GM21447 (cell line): ENCODE results near the gene NSMF.
"Not testable (repeated sequence)": the region's sequence is repeated elsewhere in the genome, so short reads cannot be mapped to it uniquely, and the experiment has no call there.

Experiments
- ATAC-seq: cut with Tn5 transposase; IDR thresholded peaks from one replicate; pipeline ENCODE4 v1.9.1; 2021; ENCODE audit not compliant: unreplicated experiment

The NSMF gene

GRCh38 chr9:137459601-137460362 is 648 bp upstream of the NSMF start:
- ATAC-seq = no peak

DNA sequence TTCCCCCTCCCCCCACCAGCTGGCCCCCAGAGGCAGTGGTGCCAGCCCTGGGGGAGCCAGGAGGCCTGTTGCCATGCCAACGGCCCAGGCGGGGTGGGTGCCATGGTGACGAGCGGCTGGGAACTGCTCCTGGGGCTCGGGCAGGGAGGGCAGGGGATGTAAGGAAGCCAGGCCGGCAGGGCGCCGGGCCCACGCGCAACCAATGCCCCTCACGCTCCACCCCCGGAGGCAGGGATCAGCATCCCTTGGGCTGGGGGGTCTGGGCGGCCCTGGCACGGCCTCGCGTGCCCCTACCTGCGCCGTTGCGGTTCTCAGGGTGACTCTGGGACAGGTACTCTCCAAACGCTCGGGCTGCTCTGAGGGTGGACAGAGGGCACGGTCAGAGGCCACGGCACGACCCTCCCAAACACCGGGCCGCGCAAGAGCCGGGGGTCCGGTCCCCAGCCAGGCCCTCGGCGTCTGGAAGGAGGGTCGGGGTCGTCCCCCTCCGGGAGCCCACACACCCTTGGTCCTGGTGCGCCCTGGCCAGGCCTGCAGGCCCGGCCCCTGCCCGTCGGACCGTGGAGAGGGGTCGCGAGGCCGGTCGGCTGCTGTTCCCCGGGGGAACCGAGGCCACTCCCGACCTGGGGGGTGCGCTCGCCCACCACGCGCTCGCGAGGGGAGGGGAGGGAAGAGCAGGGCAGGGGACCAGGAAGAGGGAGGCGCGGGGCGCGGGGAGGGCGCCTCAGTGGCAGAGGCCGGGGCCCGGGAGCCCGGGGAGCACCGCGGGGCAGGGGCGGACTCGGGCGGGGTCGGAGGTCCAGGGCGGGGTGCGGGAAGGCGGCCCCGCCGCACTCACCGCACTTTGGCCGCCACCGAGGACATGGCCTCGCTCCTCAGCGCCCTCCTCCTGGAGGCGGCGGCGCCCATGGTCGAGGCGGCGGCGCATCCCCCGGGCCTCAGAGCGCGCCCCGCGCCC is 661 bp downstream of the NSMF start:
- ATAC-seq = no peak

- no peak for ATAC-seq
Measured at GRCh38 chr9:137457406-137458193, 1.5 kb downstream of the NSMF start.

DNA sequence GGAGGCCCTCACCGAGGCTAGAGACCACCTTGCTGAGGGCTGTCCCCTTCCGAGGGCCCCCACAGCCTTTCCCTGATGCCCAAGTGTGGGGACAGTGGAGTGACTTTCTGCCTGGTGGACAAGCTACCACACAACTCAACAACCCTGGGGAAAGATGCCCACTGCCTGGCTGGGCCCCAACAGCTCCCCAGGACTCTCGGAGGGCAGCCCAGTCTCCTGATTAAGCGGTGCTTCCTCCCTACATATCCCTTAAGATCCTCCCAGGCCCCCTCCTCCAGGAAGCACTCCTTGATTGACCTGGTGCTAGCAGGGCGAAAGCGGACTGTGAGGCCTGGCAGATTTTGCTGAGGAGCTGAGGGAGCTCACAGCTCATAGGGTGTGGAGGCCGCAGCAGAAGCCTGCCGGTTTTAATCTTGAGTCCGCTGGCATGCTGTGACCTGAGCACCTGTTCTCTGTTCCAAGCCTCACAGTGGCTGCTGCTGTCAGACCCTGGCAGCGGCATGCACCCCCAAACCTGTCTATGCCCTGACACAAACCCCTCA is 2.2 kb downstream of the NSMF start:
- ATAC-seq = no peak

- ATAC-seq = no peak
Measured at GRCh38 chr9:137456061-137456863, 2.9 kb downstream of the NSMF start.

GRCh38 chr9:137455359-137455991 is 3.7 kb downstream of the NSMF start:
- no peak for ATAC-seq

DNA sequence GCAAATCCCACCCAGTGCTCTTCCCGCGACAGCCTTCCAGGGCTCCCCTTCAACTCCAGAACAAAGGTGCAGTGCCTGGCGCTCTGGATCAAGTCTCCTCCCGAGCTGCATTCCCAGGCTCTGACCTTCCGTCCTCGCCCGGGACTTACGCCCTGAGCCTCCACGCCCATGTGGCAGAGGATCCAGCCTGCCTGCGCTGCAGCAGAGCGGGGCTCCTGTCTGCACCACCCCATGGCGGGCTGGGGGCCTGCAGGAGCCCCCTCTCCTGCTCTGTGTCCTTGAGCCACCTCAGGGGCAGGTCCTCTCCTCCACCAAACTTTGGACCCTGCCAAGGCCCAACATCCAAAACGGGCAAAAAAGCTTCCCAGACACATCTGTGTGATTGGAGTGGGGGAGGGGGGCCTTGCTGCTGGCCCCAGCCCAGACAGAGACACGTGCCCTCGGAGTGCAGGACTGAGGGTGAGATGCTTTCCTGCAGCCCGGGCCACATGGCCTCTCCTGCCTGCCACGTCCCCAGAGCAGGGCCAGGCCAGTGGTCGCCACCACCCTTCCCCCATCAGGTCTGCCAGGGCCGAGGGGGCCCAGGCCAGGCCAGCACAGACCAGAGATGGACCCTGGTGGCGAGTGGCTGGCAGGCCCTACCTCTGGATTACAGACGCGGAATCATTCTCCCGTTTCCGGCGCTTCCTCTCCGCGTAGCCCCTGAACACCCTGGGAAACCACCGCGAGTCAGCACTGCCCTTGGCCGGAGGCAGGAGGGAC is 4.4 kb downstream of the NSMF start:
- no peak for ATAC-seq

DNA sequence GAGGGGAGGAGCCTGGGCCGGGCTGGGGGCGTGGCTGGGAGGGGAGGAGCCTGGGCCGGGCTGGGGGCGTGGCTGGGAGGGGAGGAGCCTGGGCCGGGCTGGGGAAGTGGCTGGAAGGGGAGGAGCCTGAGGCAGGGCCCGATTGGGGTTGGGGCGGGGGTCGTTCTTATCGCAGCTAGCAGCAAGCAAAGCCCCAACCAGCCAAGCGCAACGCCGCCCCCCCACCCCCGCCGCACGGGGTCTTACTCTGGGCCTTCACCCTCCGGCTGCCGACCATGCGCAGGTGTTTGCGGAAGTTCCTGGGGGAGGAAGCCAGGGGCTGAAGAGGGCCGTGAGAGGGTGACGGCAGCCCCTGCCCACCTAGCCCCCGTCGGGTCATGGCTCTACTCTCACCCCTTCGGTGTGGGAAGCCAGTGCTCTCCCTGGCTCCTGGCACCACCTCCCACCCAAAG is 5.0 kb downstream of the NSMF start:
- ATAC-seq = no peak

DNA sequence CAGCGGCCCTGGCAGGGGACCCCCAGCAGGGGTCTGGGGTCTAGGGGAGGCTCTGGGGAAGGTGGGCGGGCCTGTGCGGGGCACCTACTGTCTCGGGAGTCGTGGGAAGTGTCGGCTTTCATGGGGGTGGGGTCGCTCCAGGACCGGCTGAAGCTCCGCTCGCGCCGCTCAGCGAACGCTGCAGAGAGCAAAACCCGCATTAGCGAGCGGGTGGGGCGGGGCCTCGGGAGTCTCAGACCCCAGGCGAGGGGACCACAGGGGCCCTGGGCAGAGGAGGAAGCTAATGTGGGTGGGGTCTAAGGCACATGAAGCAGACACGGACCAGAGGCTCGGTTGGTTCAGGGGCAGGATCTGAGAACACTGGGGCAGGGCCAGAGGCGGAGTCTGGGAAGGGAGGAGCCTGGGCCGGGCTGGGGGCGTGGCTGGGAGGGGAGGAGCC is 5.5 kb downstream of the NSMF start:
- ATAC-seq = no peak

DNA sequence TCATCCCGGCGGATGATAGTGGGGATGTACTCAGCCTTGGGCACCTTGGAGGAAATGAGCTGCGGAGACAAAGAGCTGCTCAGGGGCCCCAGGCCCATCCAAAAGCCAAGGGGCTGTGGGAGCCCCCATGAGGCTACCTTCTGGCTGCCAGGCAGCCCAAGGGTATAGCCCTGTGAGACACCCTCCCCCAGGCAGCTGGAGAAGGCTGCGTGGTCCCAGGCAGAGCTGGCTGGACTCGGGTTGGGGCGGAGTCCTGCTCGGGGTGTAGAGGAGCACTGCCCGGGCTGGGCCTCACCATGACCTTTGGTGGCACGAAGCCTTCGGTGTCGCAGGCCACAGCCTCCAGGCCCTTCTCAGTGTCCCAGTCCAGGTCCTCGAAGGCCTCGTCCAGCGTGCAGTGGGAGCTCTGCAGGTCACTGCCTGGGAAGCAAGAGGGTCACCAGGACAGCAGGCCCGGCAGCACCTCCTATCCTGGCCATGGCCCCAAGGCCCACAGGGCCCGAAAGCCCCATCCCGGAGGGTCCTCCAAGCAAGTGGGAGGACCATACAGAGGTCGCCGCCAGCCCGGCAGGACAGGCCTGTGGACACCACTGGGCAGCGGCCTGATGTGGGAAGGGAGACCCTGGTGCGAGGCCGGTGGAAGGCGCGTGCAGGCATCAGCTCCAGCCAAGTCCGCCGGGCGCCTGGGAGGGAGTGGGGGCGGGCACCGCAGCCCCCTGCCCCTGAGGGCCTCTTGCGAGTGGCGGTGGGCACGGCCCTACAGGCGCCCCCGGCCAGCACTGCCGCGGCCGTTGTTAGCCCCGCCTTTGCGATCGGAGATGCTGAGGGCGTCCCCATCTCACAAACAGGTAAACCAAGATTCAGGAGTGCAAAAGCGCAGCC is 6.1 kb downstream of the NSMF start:
- ATAC-seq = no peak

DNA sequence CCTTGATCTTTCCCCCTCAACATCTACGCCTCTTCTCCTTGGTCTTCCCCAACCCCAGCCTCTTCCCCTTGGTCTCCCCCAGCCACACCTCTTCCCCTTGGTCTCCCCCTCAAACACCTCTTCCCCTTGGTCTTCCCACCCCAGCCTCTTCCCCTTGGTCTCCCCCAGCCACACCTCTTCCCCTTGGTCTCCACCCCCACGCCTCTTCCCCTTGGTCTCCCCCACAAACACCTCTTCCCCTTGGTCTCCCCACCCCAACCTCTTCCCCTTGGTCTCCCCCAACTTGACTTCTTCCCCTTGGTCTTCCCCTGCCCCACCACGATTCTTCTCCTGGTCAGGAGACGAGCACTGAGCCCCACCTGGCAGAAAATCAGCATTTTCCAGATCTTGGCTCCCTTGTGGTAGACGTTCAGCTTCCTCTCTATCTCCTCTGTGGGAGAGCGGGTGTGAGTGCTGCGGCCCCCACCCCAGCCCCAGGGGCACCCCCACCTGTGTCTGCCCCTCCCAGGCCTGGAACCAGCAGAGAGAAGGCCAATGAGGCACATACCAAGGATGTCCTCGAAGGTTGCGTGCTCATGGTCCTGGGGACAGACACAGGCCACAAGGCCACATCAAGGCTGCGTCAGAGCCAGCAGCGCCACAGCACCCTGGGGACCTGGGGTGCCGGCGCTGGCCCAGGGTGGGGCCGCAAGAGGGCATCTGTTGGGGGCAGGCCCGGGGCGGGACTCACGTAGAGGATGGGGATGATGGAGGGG is 7.0 kb downstream of the NSMF start:
- no peak for ATAC-seq

- ATAC-seq = not testable (repeated sequence)
Measured at GRCh38 chr9:137451264-137452005, 7.7 kb downstream of the NSMF start.

DNA sequence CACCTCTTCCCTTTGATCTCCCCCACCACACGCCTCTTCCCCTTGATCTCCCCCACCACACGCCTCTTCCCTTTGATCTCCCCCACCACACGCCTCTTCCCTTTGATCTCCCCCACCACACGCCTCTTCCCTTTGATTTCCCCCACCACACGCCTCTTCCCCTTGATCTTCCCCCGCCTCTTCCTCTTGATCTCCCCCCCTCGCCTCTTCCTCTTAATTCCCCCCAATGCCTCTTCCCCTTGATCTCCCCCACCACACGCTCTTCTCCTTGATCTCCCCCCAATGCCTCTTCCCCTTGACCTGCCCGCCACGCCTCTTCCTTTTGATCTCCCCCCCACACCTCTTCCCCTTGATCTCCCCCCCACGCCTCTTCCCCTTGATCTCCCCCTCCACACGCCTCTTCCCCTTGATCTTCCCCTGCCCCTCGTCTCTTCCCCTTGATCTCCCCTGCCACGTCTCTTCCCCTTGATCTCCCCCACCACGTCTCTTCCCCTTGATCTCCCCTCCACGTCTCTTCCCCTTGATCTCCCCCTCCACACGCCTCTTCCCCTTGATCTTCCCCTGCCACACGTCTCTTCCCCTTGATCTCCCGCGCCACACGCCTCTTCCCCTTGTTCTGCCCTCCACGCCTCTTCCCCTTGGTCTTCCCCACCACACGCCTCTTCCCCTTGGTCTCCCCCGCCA is 8.5 kb downstream of the NSMF start:
- not testable (repeated sequence) for ATAC-seq

GRCh38 chr9:137449931-137450538 is 9.1 kb downstream of the NSMF start:
- ATAC-seq = no peak

- ATAC-seq = no peak
Measured at GRCh38 chr9:137449081-137449844, 9.9 kb downstream of the NSMF start.
